ENCODE data around the gene FYCO1. TPM values are rescaled to one million over a fixed set of nuclear protein-coding genes. Genes with fewer than 3 reads are reported as not detected.

The FYCO1 gene
- total and polyA plus RNA-seq, 2 of the 8 experiments (the other 6 are each of a cell fraction or from before 2014, with no cell fraction given), result 4.8 to 10.8 TPM

DNA sequence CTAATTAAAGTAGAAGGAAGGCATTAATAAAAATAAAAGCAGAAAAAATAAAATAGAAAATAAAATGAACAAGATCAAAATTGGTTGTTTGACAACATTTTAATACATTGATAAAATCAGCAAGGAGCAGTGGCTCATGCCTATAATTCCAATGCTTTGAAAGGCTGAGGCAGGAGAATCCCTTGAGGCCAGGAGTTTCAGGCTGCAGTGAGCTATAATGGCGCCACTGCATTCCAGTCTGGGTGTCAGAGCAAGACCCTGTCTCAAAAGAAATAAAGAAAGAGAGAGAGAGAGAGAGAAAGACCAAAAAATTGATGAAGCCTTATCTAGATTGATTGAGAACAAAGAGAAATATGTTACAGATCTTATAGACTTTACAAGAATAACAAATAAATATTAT, 29.5 kb upstream of the FYCO1 start (continued):
- TF ChIP-seq TAF1 (IDR thresholded peaks at IDR 0.05; ENCODE audit: low read depth, low read length) (no peak), TBP (IDR thresholded peaks at IDR 0.05; ENCODE audit: low read depth, low read length) (no peak), CBX5 (IDR thresholded peaks at IDR 0.05; ENCODE audit: low read depth, low read length) (no peak)
